Middle frontal gyrus (tissue), 1 donor: Measurements from ENCODE around the gene TSC2.
"Not testable (repeated sequence)": the region's sequence is repeated elsewhere in the genome, so short reads cannot be mapped to it uniquely, and the experiment has no call there.

Experiments used
- DNase-seq: peaks from one replicate; pipeline ENCODE4 v3.0.0-alpha.2; 2015; ENCODE audit warnings: low spot score; ENCODE audit errors: extremely low spot score

TSC2 gene

GRCh38 chr16:2030036-2030435 lies 17.7 kb upstream of the TSC2 start:
- DNase-seq: no peak

GRCh38 chr16:2031081-2031577 lies 16.7 kb upstream of the TSC2 start:
- DNase-seq: no peak

GRCh38 chr16:2032285-2033056 lies 15.3 kb upstream of the TSC2 start:
- DNase-seq: no peak

- peak; percentile 78 for DNase-seq
Observed at GRCh38 chr16:2033057-2033908, 14.5 kb upstream of the TSC2 start.

- not testable (repeated sequence) for DNase-seq
Observed at GRCh38 chr16:2033909-2034695, 13.7 kb upstream of the TSC2 start.

- DNase-seq: no peak
Observed at GRCh38 chr16:2034696-2035430, 12.9 kb upstream of the TSC2 start.

GRCh38 chr16:2035431-2036199 lies 12.2 kb upstream of the TSC2 start:
- DNase-seq: no peak

GRCh38 chr16:2036200-2036966 lies 11.4 kb upstream of the TSC2 start:
- DNase-seq: no peak

GRCh38 chr16:2037115-2037514 lies 10.7 kb upstream of the TSC2 start:
- no peak for DNase-seq

- DNase-seq: no peak
Observed at GRCh38 chr16:2037647-2038381, 10.0 kb upstream of the TSC2 start.

- no peak for DNase-seq
Observed at GRCh38 chr16:2038382-2039231, 9.2 kb upstream of the TSC2 start.

- DNase-seq: no peak
Observed at GRCh38 chr16:2039274-2040031, 8.3 kb upstream of the TSC2 start.

- no peak for DNase-seq
Observed at GRCh38 chr16:2040041-2040786, 7.6 kb upstream of the TSC2 start.

- no peak for DNase-seq
Observed at GRCh38 chr16:2040787-2041522, 6.8 kb upstream of the TSC2 start.

- DNase-seq: no peak
Observed at GRCh38 chr16:2042171-2042985, 5.4 kb upstream of the TSC2 start.
